DOHH2 (cell line): ENCODE data around the gene HMG20B.

Experiments
- H3F3A ChIP-seq: fragments of 200-600 bp; sonication (generic), shearing (Covaris generic); 2 replicates; pipeline ENCODE4 v1.6.0; 2016; ENCODE audit warnings: antibody characterized with exemption, mild to moderate bottlenecking; ENCODE audit not compliant: control insufficient read depth, insufficient read depth
- H3K27ac ChIP-seq: fragments of 200-600 bp; sonication (generic); 2 replicates; pipeline ENCODE4 v1.5.1; 2014; ENCODE audit warnings: low read depth, mild to moderate bottlenecking, low read length, moderate library complexity
- H3K27me3 ChIP-seq: fragments of 200-600 bp; sonication (generic); 2 replicates; pipeline ENCODE4 v1.6.1; 2014; ENCODE audit warnings: mild to moderate bottlenecking, low read length, mixed read lengths; ENCODE audit not compliant: control insufficient read depth
- H3K36me3 ChIP-seq: fragments of 200-600 bp; sonication (generic); 2 replicates; pipeline ENCODE4 v1.6.1; 2014; ENCODE audit warnings: mild to moderate bottlenecking, low read length, moderate library complexity, mixed read lengths; ENCODE audit not compliant: control insufficient read depth
- H3K4me1 ChIP-seq: fragments of 200-600 bp; sonication (generic); 2 replicates; pipeline ENCODE4 v1.6.1; 2014; ENCODE audit warnings: mild to moderate bottlenecking, low read length, mixed read lengths; ENCODE audit not compliant: control insufficient read depth
- H3K4me2 ChIP-seq: fragments of 200-600 bp; sonication (generic); 2 replicates; pipeline ENCODE4 v1.6.0; 2014; ENCODE audit warnings: mild to moderate bottlenecking, low read length, moderate library complexity
- H3K4me3 ChIP-seq: fragments of 200-600 bp; sonication (generic); 2 replicates; pipeline ENCODE4 v1.5.1; 2014; ENCODE audit warnings: mild to moderate bottlenecking, low read length, mixed read lengths
- H3K79me2 ChIP-seq: fragments of 200-600 bp; sonication (generic); 2 replicates; pipeline ENCODE4 v1.6.1; 2014; ENCODE audit warnings: mild to moderate bottlenecking, low read length, mixed read lengths; ENCODE audit not compliant: control insufficient read depth
- H3K9me2 ChIP-seq: fragments of 200-600 bp; sonication (generic); replicated peaks from 2 replicates; pipeline ENCODE4 v1.6.1; 2014; ENCODE audit warnings: mild to moderate bottlenecking, low read length, mixed read lengths; ENCODE audit not compliant: control insufficient read depth
- H3K9me3 ChIP-seq: fragments of 200-600 bp; sonication (generic); 2 replicates; pipeline ENCODE4 v1.6.1; 2014; ENCODE audit warnings: antibody characterized with exemption, low read length, mixed read lengths; ENCODE audit not compliant: control insufficient read depth, insufficient read depth
- H4K20me1 ChIP-seq: fragments of 200-600 bp; sonication (generic); 2 replicates; pipeline ENCODE4 v1.6.0; 2014; ENCODE audit warnings: low read depth, mild to moderate bottlenecking, antibody characterized with exemption, low read length, moderate library complexity; ENCODE audit not compliant: control insufficient read depth, insufficient read depth
- EZH2phosphoT487 ChIP-seq: fragments of 200-600 bp; sonication (generic); IDR thresholded peaks from 2 replicates; pipeline ENCODE4 v1.6.1; 2017; ENCODE audit warnings: borderline replicate concordance, mild to moderate bottlenecking, antibody characterized with exemption, low read length, moderate library complexity, mixed read lengths
- TF ChIP-seq, protein P1 (sequence below): fragments of 200-600 bp; sonication (generic); IDR thresholded peaks from one replicate; pipeline ENCODE4 v1.5.1; 2014; ENCODE audit warnings: antibody characterized with exemption, mild to moderate bottlenecking, low read depth, low read length; ENCODE audit not compliant: poor library complexity, severe bottlenecking

The HMG20B gene

DNA sequence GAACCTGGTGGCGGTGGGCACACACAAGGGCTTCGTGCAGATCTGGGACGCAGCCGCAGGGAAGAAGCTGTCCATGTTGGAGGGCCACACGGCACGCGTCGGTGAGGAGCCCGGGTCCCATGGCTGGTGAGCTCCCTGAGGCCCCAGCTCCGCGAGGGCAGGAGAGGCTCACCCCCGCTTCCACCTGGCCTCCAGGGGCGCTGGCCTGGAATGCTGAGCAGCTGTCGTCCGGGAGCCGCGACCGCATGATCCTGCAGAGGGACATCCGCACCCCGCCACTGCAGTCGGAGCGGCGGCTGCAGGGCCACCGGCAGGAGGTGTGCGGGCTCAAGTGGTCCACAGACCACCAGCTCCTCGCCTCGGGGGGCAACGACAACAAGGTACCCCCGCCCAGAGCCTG, 41.0 kb upstream of the HMG20B start:
- Histone ChIP-seq H3K27me3 (no peaks in the 10 kb centered on the region), H3K4me1 (no peaks in the 10 kb centered on the region), H3K36me3 (peaks cover 52% of the 10 kb centered on the region), H4K20me1 (no peaks in the 10 kb centered on the region), H3K79me2 (no peaks in the 10 kb centered on the region), H3K9me2 (no peaks in the 10 kb centered on the region), H3F3A (no peaks in the 10 kb centered on the region), H3K27ac (no peak overlapping the region), H3K4me3 (no peak overlapping the region), H3K9me3 (no peaks in the 10 kb centered on the region), H3K4me2 (no peak overlapping the region)
- TF ChIP-seq, protein P1, sequence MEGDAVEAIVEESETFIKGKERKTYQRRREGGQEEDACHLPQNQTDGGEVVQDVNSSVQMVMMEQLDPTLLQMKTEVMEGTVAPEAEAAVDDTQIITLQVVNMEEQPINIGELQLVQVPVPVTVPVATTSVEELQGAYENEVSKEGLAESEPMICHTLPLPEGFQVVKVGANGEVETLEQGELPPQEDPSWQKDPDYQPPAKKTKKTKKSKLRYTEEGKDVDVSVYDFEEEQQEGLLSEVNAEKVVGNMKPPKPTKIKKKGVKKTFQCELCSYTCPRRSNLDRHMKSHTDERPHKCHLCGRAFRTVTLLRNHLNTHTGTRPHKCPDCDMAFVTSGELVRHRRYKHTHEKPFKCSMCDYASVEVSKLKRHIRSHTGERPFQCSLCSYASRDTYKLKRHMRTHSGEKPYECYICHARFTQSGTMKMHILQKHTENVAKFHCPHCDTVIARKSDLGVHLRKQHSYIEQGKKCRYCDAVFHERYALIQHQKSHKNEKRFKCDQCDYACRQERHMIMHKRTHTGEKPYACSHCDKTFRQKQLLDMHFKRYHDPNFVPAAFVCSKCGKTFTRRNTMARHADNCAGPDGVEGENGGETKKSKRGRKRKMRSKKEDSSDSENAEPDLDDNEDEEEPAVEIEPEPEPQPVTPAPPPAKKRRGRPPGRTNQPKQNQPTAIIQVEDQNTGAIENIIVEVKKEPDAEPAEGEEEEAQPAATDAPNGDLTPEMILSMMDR = no peak
- TF ChIP-seq EZH2phosphoT487 = no peak

DNA sequence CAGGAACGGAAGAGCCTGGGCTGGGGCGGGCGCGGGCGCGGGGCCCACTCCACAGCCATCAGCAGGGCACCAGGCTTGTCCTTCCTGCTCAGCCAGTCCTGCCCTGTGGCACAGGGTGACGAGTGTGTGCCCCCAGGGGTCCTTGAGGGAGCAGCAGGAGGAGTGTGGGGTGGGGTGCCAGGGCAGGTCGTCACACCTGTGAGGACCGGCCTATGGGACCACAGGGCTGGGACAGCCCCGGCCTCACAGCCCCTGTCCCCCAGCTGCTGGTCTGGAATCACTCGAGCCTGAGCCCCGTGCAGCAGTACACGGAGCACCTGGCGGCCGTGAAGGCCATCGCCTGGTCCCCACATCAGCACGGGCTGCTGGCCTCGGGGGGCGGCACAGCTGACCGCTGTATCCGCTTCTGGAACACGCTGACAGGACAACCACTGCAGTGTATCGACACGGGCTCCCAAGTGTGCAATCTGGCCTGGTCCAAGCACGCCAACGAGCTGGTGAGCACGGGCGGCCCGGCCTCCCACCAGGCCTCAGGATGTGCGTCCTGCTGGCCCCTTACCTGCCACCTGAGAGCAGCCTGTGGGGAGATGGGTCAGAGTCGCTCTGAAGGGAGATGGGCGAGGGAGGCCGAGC, 40.5 kb upstream of the HMG20B start:
- no peak for TF ChIP-seq EZH2phosphoT487
- TF ChIP-seq, protein P1 = no peak
- Histone ChIP-seq H3K4me2 (no peak overlapping the region), H3K79me2 (no peaks in the 10 kb centered on the region), H3K27ac (no peak overlapping the region), H3K36me3 (peaks cover 47% of the 10 kb centered on the region), H3K9me3 (no peaks in the 10 kb centered on the region), H3F3A (no peaks in the 10 kb centered on the region), H3K4me1 (no peaks in the 10 kb centered on the region), H3K27me3 (no peaks in the 10 kb centered on the region), H3K4me3 (no peak overlapping the region), H3K9me2 (no peaks in the 10 kb centered on the region), H4K20me1 (no peaks in the 10 kb centered on the region)

DNA sequence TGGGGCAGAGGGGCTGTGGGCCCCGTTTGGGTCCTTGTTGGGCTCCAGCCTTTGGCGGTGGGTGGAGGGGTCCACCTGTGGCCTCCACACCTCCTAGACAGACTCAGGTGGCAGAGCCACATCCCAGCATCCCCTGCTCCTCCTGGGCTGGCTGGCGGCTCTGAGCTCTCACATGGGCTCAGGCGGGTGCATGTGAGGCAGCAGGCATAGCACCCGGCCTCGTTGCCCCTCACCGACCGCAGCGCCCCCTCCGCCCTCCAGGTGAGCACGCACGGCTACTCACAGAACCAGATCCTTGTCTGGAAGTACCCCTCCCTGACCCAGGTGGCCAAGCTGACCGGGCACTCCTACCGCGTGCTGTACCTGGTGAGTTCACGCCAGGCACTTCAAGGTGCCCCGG, 39.7 kb upstream of the HMG20B start:
- H3K9me2 ChIP-seq = no peaks in the 10 kb centered on the region
- no peak overlapping the region for H3K4me2 ChIP-seq
- no peaks in the 10 kb centered on the region for H3K27me3 ChIP-seq
- no peaks in the 10 kb centered on the region for H3F3A ChIP-seq
- no peaks in the 10 kb centered on the region for H3K79me2 ChIP-seq
- no peaks in the 10 kb centered on the region for H3K4me1 ChIP-seq
- H3K36me3 ChIP-seq = peaks cover 44% of the 10 kb centered on the region
- H4K20me1 ChIP-seq = no peaks in the 10 kb centered on the region
- no peak overlapping the region for H3K27ac ChIP-seq
- H3K9me3 ChIP-seq = no peaks in the 10 kb centered on the region
- TF ChIP-seq EZH2phosphoT487 = no peak
- TF ChIP-seq, protein P1 = no peak
- H3K4me3 ChIP-seq = no peak overlapping the region
